Adrenal gland (tissue), 5 donors: ENCODE measurements around the gene PRKCQ.

Experiments used
- POLR2A ChIP-seq, 2 donors: fragments of 450-650 bp; IDR thresholded peaks; one replicate each; pipeline ENCODE4 v1.6.1; 2017; ENCODE audit warnings: antibody characterized with exemption in 2 of 2, mild to moderate bottlenecking in 2 of 2, moderate library complexity in 1 of 2
- TF ChIP-seq, protein P1 (sequence below), 6 experiments: fragments of 450-650 bp in 4 of 6; fragments of 200-600 bp in 2 of 6; sonication (generic) in 1 of 6; IDR thresholded peaks; 1 replicate in 5 of 6; 2 replicates in 1 of 6; pipeline versions ENCODE4 v1.5.1 to v1.8.0; 2016 to 2021; ENCODE audit warnings: antibody characterized with exemption in 6 of 6, mild to moderate bottlenecking in 2 of 6, moderate library complexity in 1 of 6
- donor health status: DM: no; HTN: no; CAD: no.

DNA sequence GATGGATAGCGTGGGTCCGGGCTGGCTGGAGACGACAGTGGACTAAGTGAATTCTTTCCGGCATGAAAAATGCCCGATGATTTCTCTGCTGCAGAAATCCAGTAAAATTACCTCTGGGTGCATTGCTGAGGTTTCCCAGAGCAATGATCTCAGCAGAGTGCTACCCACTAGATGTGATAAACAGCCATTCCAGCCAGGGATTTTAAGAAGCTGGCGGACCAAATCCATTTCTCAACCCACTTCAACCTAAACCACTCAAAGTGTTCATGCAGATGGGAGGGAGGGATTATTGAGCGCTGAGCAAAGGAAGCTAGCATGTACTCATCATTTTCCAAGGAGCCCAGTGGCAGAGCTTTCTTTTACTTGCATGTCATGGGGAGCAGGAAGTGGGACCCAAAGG, 116.7 kb downstream of the PRKCQ start:
- TF ChIP-seq, protein P1, sequence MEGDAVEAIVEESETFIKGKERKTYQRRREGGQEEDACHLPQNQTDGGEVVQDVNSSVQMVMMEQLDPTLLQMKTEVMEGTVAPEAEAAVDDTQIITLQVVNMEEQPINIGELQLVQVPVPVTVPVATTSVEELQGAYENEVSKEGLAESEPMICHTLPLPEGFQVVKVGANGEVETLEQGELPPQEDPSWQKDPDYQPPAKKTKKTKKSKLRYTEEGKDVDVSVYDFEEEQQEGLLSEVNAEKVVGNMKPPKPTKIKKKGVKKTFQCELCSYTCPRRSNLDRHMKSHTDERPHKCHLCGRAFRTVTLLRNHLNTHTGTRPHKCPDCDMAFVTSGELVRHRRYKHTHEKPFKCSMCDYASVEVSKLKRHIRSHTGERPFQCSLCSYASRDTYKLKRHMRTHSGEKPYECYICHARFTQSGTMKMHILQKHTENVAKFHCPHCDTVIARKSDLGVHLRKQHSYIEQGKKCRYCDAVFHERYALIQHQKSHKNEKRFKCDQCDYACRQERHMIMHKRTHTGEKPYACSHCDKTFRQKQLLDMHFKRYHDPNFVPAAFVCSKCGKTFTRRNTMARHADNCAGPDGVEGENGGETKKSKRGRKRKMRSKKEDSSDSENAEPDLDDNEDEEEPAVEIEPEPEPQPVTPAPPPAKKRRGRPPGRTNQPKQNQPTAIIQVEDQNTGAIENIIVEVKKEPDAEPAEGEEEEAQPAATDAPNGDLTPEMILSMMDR (IDR thresholded peaks at IDR 0.05): no peak
- TF ChIP-seq POLR2A (IDR thresholded peaks at IDR 0.05): no peak
